Mucosa of descending colon (tissue), 3 donors: ENCODE results near the gene PTDSS2. TPM values are rescaled to one million over a fixed set of nuclear protein-coding genes. Genes with fewer than 3 reads are reported as not detected.
A peak's percentile ranks its signal among the peaks of the same experiment; 100 is the strongest.

ENCODE experiments used
- ATAC-seq: fragments of 200-7000 bp; cut with Tn5 transposase; one replicate; pipeline ENCODE4 v1.9.1; 2020; ENCODE audit warnings: mild to moderate bottlenecking, moderate library complexity
- DNase-seq, 3 donors: peaks; one replicate each; pipeline ENCODE4 v3.0.0-alpha.2; 2020
- H3K36me3 ChIP-seq: fragments of 200-600 bp; one replicate; pipeline ENCODE4 v1.8.0; 2021; ENCODE audit warnings: low read depth, mild to moderate bottlenecking
- H3K4me1 ChIP-seq: fragments of 200-600 bp; one replicate; pipeline ENCODE4 v1.8.0; 2021; ENCODE audit warnings: low read depth, mild to moderate bottlenecking
- H3K4me3 ChIP-seq: fragments of 200-600 bp; one replicate; pipeline ENCODE4 v1.8.0; 2021; ENCODE audit warnings: mild to moderate bottlenecking
- H3K9me3 ChIP-seq: fragments of 200-600 bp; one replicate; pipeline ENCODE4 v1.8.0; 2021; ENCODE audit warnings: mild to moderate bottlenecking
- intact Hi-C, 2 donors: fragments of 100-400 bp; cut with DNase I in 1 of 2; cut with micrococcal nuclease in 1 of 2; formaldehyde crosslinking; loops; one replicate each; pipeline versions ENCODE4 v1.11.0 to v1.11.1; 2022; cut with DNase I, micrococcal nuclease
- total RNA-seq, 3 donors: library from RNA; stranded (reverse); fragmentation: NEBNext Ultra II Directional in 2 of 3; extraction: Animal tissue kit (Norgen Biotek cat#: 25700) in 2 of 3; gene quantifications; one replicate each; pipeline versions ENCODE4 v1.2.1 to v1.2.4, GENCODE V29; 2021 to 2023
- TF ChIP-seq, protein P1 (sequence below): fragments of 200-600 bp; IDR thresholded peaks from one replicate; pipeline ENCODE4 v1.8.0; 2022; ENCODE audit warnings: antibody characterized with exemption, mild to moderate bottlenecking
- donor health status: DM: no; HTN: no; CAD: no; lungs with moderate emphysema.
- donor health status: DM: no; HTN: no; CAD: no.
- donor health status: DM: no; HTN: yes; CAD: no.

The PTDSS2 gene
- total RNA-seq, 3 donors from 2014 or later, result 19.2 to 34.8 (median 27.3) TPM

DNA sequence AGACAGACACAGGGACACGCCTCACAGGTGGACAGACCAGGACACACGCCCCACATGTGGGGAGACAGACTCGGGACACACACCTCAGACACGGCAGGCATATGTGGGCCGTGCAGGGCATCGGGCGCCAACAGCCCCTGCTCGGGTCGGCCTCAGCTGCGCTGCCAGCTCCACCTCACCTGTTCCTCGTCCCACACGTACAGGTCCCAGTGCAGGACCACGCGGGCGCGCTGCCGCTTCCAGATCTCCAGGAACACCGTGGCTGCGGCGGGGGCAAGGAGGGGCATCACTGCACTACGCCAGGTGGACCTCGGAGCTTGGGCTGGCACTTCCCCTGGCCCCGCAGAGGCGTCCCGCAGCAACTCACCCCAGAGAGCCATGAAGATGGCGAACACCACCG lies 20.7 kb upstream of the PTDSS2 start:
- Histone ChIP-seq H3K36me3 (no peaks in the 10 kb centered on the region), H3K4me3 (no peak overlapping the region), H3K9me3 (no peaks in the 10 kb centered on the region), H3K4me1 (no peaks in the 10 kb centered on the region)
- TF ChIP-seq, protein P1, sequence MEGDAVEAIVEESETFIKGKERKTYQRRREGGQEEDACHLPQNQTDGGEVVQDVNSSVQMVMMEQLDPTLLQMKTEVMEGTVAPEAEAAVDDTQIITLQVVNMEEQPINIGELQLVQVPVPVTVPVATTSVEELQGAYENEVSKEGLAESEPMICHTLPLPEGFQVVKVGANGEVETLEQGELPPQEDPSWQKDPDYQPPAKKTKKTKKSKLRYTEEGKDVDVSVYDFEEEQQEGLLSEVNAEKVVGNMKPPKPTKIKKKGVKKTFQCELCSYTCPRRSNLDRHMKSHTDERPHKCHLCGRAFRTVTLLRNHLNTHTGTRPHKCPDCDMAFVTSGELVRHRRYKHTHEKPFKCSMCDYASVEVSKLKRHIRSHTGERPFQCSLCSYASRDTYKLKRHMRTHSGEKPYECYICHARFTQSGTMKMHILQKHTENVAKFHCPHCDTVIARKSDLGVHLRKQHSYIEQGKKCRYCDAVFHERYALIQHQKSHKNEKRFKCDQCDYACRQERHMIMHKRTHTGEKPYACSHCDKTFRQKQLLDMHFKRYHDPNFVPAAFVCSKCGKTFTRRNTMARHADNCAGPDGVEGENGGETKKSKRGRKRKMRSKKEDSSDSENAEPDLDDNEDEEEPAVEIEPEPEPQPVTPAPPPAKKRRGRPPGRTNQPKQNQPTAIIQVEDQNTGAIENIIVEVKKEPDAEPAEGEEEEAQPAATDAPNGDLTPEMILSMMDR, result no peak
- peak in 2 of 3 donors; percentile 15 to 41 for DNase-seq
- intact Hi-C loops, result no loop called here
- no peak for ATAC-seq

DNA sequence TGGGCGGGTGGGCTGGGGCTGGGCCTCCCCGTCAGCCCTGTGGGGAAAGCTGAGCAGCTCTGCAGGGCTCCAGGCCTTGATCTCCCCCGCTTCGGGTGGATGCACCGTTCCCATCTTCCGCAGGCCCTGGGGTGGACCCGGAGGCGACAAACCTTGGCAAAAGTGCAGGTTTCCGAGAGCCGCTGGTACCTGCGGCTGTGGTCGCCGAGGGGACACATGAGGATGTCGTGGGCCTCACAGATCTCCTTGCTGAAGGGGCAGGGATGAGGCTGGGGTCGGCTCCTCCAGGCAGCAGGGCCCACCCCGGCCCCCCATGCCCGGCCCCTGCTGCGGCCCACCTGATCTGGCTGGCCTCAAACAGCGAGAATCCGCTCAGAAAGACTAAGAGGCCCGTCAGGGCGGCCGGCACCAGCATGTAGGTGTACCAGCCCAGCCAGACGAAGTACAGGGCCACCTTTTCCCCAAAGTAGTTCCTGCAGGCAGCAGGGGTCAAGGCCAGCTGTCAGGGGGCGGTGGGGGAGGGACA lies 20.1 kb upstream of the PTDSS2 start:
- no peaks in the 10 kb centered on the region for H3K9me3 ChIP-seq
- TF ChIP-seq, protein P1, result no peak
- no peak for ATAC-seq
- H3K4me3 ChIP-seq, result no peak overlapping the region
- intact Hi-C loops, result no loop called here
- H3K4me1 ChIP-seq, result no peaks in the 10 kb centered on the region
- no peaks in the 10 kb centered on the region for H3K36me3 ChIP-seq
- DNase-seq, result peak in 2 of 3 donors; percentile 28 to 33

DNA sequence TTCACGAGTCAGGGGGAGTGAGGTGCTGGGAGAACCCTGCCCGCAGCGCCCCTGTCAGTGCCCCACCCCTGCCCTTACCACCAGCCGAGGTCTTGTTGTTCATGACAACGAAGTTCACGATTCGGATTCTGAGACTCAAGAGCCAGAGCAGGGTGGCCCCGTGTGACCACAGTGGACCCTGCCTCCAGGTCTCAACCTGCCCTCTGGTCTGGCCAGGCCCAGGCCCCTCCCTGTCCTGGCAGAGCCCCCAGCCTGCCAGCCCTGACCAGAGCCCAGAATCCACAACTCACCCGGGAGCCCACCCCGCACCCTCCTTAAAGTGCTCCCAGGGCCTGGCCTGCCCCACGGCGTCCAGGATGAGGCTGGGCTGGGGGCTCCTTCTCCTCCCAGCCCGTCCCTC lies 18.2 kb upstream of the PTDSS2 start:
- Histone ChIP-seq H3K4me1 (no peaks in the 10 kb centered on the region), H3K9me3 (no peaks in the 10 kb centered on the region), H3K4me3 (no peak overlapping the region), H3K36me3 (no peaks in the 10 kb centered on the region)
- ATAC-seq (no peak), DNase-seq (peak in 1 of 3 donors; percentile 29)
- TF ChIP-seq, protein P1, result no peak
- intact Hi-C loops, result no loop called here

- ATAC-seq, result no peak
- intact Hi-C loops, result no loop called here
- no peaks in the 10 kb centered on the region for H3K36me3 ChIP-seq
Observed at GRCh38 chr11:432501-433100, 17.5 kb upstream of the PTDSS2 start.

GRCh38 chr11:433111-433510 lies 17.0 kb upstream of the PTDSS2 start:
- Histone ChIP-seq H3K4me3 (no peak overlapping the region), H3K9me3 (no peaks in the 10 kb centered on the region), H3K4me1 (no peaks in the 10 kb centered on the region), H3K36me3 (no peaks in the 10 kb centered on the region)
- intact Hi-C loops, result no loop called here
- DNase-seq (peak in 1 of 3 donors; percentile 36), ATAC-seq (no peak)
- TF ChIP-seq, protein P1, result no peak

More at GRCh38 chr11:432501-433100, 17.5 kb upstream of the PTDSS2 start:
- Histone ChIP-seq H3K9me3 (no peaks in the 10 kb centered on the region), H3K4me3 (no peak overlapping the region), H3K4me1 (no peaks in the 10 kb centered on the region)
- DNase-seq, result no peak
- TF ChIP-seq, protein P1, result no peak
